Endothelial cell of umbilical vein (primary cell): Measurements from ENCODE around the gene COL5A3. TPM values are rescaled to one million over a fixed set of nuclear protein-coding genes. Genes with fewer than 3 reads are reported as not detected.
A peak's percentile ranks its signal among the peaks of the same experiment; 100 is the strongest.

Experiments used
- BruUV-seq: library from RNA; stranded (reverse); fragments of 400-500 nt; replicated peaks from 2 replicates; lab custom pipeline; 2021; lab: Mats Ljungman, UMichigan
- CTCF ChIA-PET: fragments of 300-600, 350-600 bp; sonication (Branson Sonifier 250); formaldehyde crosslinking; loops from one replicate; lab custom pipeline; 2021; ENCODE audit warnings: antibody characterized with exemption, inconsistent platforms; lab: Charles Lee
- POLR2A ChIA-PET: fragments of 300-600, 350-600 bp; sonication (Branson Sonifier 250); formaldehyde crosslinking; loops from one replicate; lab custom pipeline; 2021; ENCODE audit warnings: antibody characterized with exemption, inconsistent platforms; lab: Charles Lee
- DNase-seq: peaks from one replicate; pipeline ENCODE4 v3.0.0-alpha.2; 2011; ENCODE audit warnings: low read depth, low spot score
- FAIRE-seq: peaks from 2 replicates; lab custom pipeline; 2011; peaks lifted over from hg19 to GRCh38; lab: Jason Lieb, UNC
- H2AFZ ChIP-seq: 2 replicates; pipeline ENCODE4 v1.6.0; 2012; ENCODE audit warnings: low read depth, low read length, control low read depth, inconsistent platforms
- H3K27ac ChIP-seq: 2 replicates; pipeline ENCODE4 v1.5.1; 2011; ENCODE audit warnings: low read depth, mild to moderate bottlenecking, control low read depth, low read length, moderate library complexity; ENCODE audit not compliant: insufficient read depth
- H3K27me3 ChIP-seq, 2 experiments: 2 replicates each; pipeline versions ENCODE4 v1.6.0 to v1.6.1; 2011; ENCODE audit warnings: low read length in 2 of 2, mixed read lengths in 1 of 2; ENCODE audit not compliant: control insufficient read depth in 2 of 2, insufficient read depth in 2 of 2
- H3K36me3 ChIP-seq, 2 experiments: 2 replicates in 1 of 2; 3 replicates in 1 of 2; pipeline ENCODE4 v1.5.1; 2011; ENCODE audit warnings: low read length in 2 of 2, mild to moderate bottlenecking in 1 of 2, moderate library complexity in 1 of 2; ENCODE audit not compliant: control insufficient read depth in 2 of 2, insufficient read depth in 2 of 2; ENCODE audit errors: extremely low read depth in 1 of 2
- H3K4me1 ChIP-seq: 3 replicates; pipeline ENCODE4 v1.5.1; 2011; ENCODE audit warnings: mild to moderate bottlenecking, low read length; ENCODE audit not compliant: control insufficient read depth, insufficient read depth; ENCODE audit errors: extremely low read depth
- H3K4me2 ChIP-seq: 2 replicates; pipeline ENCODE4 v1.6.1; 2011; ENCODE audit warnings: low read length, control low read depth, mixed read lengths; ENCODE audit not compliant: insufficient read depth
- H3K4me3 ChIP-seq, 3 experiments: fragments of 200-600 bp in 1 of 3; sonication (generic), shearing (Covaris generic) in 1 of 3; replicated peaks in 1 of 3; 2 replicates each; pipeline ENCODE4 v1.5.1; 2011 to 2016; ENCODE audit warnings: control low read depth in 3 of 3, low read length in 3 of 3, mild to moderate bottlenecking in 2 of 3, inconsistent platforms in 1 of 3, low read depth in 1 of 3, moderate library complexity in 1 of 3; ENCODE audit not compliant: insufficient read depth in 1 of 3
- H3K79me2 ChIP-seq: 2 replicates; pipeline ENCODE4 v1.6.0; 2012; ENCODE audit warnings: low read length, inconsistent platforms; ENCODE audit not compliant: control insufficient read depth, insufficient read depth
- H3K9ac ChIP-seq: replicated peaks from 2 replicates; pipeline ENCODE3; 2011; ENCODE audit warnings: low read length, control low read depth; ENCODE audit not compliant: insufficient read depth; ENCODE audit errors: extremely low read depth
- H3K9me1 ChIP-seq: replicated peaks from 3 replicates; pipeline ENCODE4 v1.6.0; 2011; ENCODE audit warnings: mild to moderate bottlenecking, low read length; ENCODE audit not compliant: control insufficient read depth, insufficient read depth; ENCODE audit errors: extremely low read depth
- H3K9me3 ChIP-seq: replicated peaks from 2 replicates; pipeline ENCODE4 v1.5.1; 2012; ENCODE audit warnings: low read length, inconsistent platforms; ENCODE audit not compliant: control insufficient read depth, insufficient read depth
- H4K20me1 ChIP-seq: replicated peaks from 2 replicates; pipeline ENCODE3; 2011; ENCODE audit warnings: mild to moderate bottlenecking, low read length; ENCODE audit not compliant: control insufficient read depth, insufficient read depth; ENCODE audit errors: extremely low read depth
- CTCF ChIP-seq, 2 donors: IDR thresholded peaks; 1 replicate in 1 of 2; 2 replicates in 1 of 2; pipeline ENCODE4 v1.5.1; 2011; ENCODE audit warnings: low read length in 2 of 2, mild to moderate bottlenecking in 2 of 2, moderate library complexity in 2 of 2, control low read depth in 1 of 2, inconsistent platforms in 1 of 2, low read depth in 1 of 2; ENCODE audit not compliant: insufficient read depth in 1 of 2; ENCODE audit errors: extremely low read depth in 1 of 2
- MYC ChIP-seq: IDR thresholded peaks from one replicate; pipeline ENCODE4 v1.6.1; 2011; ENCODE audit warnings: mild to moderate bottlenecking, low read depth, low read length
- POLR2AphosphoS5 ChIP-seq: IDR thresholded peaks from 2 replicates; pipeline ENCODE4 v1.6.1; 2012; ENCODE audit warnings: low read depth, mild to moderate bottlenecking, control low read depth, low read length, moderate library complexity; ENCODE audit not compliant: insufficient read depth
- dilution Hi-C: fragments of 300-500 bp; cut with MboI; formaldehyde crosslinking; loops from one replicate; pipeline ENCODE4 v1.15.0; 2019; ENCODE audit warnings: low sequenced_read_pairs; ENCODE audit not compliant: extremely low pct_ligation_motif_present
- intact Hi-C: fragments of 100-400 bp; cut with micrococcal nuclease; formaldehyde crosslinking; loops from one replicate; pipeline ENCODE4 v1.10.0; 2022
- polyA plus RNA-seq, 4 experiments: library from polyadenylated mRNA; depleted of rRNA in 3 of 4; stranded (reverse) in 3 of 4; unstranded in 1 of 4; fragments of >200 nt; gene quantifications; 2 replicates each; pipeline versions ENCODE4 v1.2.1 to v1.2.3, GENCODE V29; 2011 to 2012; ENCODE audit warnings: missing spikeins in 1 of 4
- total RNA-seq: library from RNA; stranded (reverse); gene quantifications from 2 replicates; pipeline ENCODE4 v1.2.3, GENCODE V29; 2021

COL5A3 gene
- total and polyA plus RNA-seq, 2 donors (not counting 3 experiments of a cell fraction or from before 2014, with no cell fraction given) = not detected

- H2AFZ ChIP-seq = no peak overlapping the region
- no peak overlapping the region for H3K27ac ChIP-seq
- ChIA-PET POLR2A (no interaction called here), CTCF (interaction anchor here (1.0 to 2.5 kb wide), 3 partner anchors 16 to 59 kb away, joined by 3 to 35 read pairs (median 9); no protein-coding TSS in a partner anchor)
- H4K20me1 ChIP-seq = no peaks in the 10 kb centered on the region
- intact Hi-C loops (no loop called here), dilution Hi-C loops (no loop called here)
- no peaks in the 10 kb centered on the region for H3K4me1 ChIP-seq
- H3K4me2 ChIP-seq = no peak overlapping the region
- no peak overlapping the region for H3K4me3 ChIP-seq
- H3K79me2 ChIP-seq = no peaks in the 10 kb centered on the region
- FAIRE-seq (no peak), DNase-seq (no peak)
- H3K9me1 ChIP-seq = no peaks in the 10 kb centered on the region
- no peaks in the 10 kb centered on the region for H3K27me3 ChIP-seq
- BruUV-seq = no TSS peak
- TF ChIP-seq MYC = no peak
- peak; percentile 22 to 33 for TF ChIP-seq CTCF (IDR thresholded peaks at IDR 0.05; ENCODE audit: extremely low read depth in 1 of 2, insufficient read depth in 1 of 2, low read depth in 1 of 2, low read length in 2 of 2)
- no peak overlapping the region for H3K9ac ChIP-seq
- no peaks in the 10 kb centered on the region for H3K36me3 ChIP-seq
- H3K9me3 ChIP-seq = no peaks in the 10 kb centered on the region
These were observed 8.4 kb downstream of the COL5A3 start for GRCh38 chr19:10001899-10002298.

DNA sequence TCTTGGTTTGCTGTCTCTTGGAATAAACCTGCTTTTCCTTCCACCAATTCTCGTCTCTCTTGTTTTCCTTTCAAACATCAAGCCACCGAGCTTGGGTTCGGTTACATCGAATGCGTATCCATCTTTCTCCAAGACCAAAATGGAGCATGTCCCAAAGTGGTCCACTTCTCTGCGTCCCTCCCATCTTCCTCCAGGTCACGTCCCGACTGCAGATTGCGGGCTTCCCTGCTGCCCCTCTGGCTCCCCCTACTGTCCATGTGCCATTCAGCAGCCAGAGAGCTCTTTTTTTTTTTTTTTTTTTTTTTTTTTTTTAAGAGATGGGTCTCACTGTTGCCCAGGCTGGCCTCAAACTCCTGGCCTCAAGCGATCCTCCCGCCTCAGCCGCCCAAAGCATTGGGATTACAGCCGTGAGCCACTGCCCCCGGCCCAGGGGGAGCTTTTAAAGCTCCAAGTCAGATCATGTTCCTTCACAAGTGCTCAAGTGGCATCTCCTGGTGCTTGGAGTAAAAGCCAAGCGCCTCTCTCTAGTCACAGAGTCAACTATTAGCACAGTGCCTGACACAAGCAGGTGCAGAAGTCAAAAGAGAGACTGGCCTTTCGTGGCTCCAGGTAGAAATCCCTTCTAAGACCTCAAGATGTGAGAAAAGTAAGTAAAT, 10.0 kb downstream of the COL5A3 start:
- Histone ChIP-seq H3K4me3 (no peak overlapping the region), H3K9me3 (no peaks in the 10 kb centered on the region), H3K9me1 (no peaks in the 10 kb centered on the region), H3K4me2 (no peak overlapping the region), H3K79me2 (no peaks in the 10 kb centered on the region), H3K27me3 (no peaks in the 10 kb centered on the region), H3K36me3 (no peaks in the 10 kb centered on the region), H4K20me1 (no peaks in the 10 kb centered on the region), H3K4me1 (no peaks in the 10 kb centered on the region), H3K27ac (no peak overlapping the region), H2AFZ (no peak overlapping the region), H3K9ac (no peak overlapping the region)
- DNase-seq (peak; percentile 68), FAIRE-seq (no peak)
- no TSS peak for BruUV-seq
- POLR2A ChIA-PET = no interaction called here
- CTCF ChIA-PET = interaction anchor here (0.6 to 2.8 kb wide), 41 partner anchors 9 to 795 kb away, joined by 3 to 69 read pairs (median 5); partner anchors contain the start of gene COL5A3
- dilution Hi-C loops (no loop called here), intact Hi-C loops (loop anchor here (1.0 kb wide), 2 partner anchors 27 to 66 kb away; no protein-coding TSS in a partner anchor)
- peak; percentile 76 to 85 for TF ChIP-seq CTCF (IDR thresholded peaks at IDR 0.05; ENCODE audit: extremely low read depth in 1 of 2, insufficient read depth in 1 of 2, low read depth in 1 of 2, low read length in 2 of 2)
- no peak for TF ChIP-seq POLR2AphosphoS5
